ENCODE data around the gene SIGLEC9.
A peak's percentile ranks its signal among the peaks of the same experiment; 100 is the strongest.

SIGLEC9 gene

DNA sequence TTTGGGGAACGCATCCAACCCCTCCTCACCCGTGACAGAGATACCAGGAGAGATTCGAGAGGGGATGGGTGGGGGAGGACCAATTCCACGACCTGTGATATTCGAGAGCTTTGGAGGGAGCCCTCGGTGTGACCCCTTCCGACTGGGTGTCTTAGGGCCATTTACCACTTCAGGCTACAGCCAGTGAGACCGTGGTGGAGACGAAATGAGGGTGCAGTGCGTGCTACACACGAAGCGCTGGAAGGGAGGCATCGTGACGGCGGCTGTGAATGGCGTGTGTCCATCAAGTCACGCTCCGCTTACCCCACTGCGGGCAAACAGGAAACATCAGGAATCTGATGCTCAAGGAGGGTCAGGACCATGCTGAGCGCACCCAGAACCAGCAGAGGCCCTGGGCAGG is 26.9 kb upstream of the SIGLEC9 start:
- no peak for DNase-seq

DNA sequence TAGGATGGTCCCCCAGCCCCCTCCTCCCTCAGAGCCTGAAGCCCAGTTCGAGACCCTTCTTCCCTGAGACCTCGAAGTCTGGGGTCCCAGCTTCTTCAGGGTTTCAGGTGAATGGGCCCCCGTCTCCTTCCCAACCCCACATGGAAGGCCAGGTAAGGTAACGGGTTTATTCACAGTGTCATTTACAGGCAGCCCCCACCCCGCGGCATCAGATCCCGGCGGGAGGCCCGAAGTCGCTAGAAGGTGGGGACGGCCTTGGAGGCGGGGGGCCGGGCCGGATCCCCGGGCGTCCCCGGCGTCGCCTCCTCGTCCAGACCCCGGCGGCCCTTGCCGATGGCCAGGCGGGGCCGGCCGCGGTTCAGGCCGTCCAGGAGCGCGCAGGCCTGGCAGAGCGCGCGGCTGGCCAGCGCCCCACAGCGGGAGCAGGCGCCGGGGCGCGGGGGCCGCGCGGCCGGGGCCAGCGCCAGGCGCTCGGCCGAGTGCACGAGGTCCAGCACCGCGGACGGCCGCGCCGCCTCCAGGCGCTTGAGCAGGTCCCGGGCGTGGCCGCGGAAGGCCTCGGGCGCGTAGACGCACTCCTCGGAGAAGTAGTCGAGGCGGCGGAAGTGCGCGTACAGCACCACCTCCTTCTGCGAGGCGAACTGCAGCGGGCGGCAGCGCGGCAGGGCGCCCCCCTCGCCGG is 26.2 kb upstream of the SIGLEC9 start:
- DNase-seq: peak; percentile 47

DNA sequence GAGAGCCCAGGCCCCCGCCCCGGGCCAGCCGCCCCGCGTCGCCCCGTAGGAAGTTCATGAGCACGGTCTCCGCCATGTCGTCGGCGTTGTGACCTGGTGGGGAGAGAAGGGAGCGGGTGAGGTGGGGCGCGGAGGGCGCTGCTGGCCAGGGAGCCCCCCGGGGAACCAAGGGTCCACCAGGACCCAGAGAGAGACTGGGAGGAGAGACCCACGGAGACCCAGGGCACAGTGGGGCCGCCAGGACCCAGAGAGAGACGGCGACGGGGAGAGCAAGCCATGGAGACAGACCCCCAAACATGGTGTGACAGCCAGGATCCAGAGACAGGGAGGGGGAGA is 25.7 kb upstream of the SIGLEC9 start:
- DNase-seq: no peak

DNA sequence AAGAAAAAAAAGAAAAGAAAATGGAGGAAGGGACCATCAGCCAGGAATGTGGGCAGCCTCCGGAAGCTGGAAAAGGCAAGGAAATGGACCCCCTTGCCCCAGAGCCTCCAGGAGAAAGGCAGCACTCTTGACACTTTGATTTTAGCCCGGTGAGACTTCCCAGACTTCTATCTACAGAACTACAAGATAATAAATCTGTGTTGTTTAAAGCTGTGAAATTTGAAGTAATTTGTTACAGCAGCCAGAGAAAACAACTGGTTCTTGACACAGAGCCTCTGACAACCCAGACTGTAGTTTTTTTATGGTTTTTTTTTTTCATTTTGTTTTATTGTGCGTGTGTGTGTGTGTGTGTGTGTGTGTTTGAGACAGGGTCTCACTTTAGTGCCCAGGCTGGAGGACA is 24.1 kb upstream of the SIGLEC9 start:
- no peak for DNase-seq

DNA sequence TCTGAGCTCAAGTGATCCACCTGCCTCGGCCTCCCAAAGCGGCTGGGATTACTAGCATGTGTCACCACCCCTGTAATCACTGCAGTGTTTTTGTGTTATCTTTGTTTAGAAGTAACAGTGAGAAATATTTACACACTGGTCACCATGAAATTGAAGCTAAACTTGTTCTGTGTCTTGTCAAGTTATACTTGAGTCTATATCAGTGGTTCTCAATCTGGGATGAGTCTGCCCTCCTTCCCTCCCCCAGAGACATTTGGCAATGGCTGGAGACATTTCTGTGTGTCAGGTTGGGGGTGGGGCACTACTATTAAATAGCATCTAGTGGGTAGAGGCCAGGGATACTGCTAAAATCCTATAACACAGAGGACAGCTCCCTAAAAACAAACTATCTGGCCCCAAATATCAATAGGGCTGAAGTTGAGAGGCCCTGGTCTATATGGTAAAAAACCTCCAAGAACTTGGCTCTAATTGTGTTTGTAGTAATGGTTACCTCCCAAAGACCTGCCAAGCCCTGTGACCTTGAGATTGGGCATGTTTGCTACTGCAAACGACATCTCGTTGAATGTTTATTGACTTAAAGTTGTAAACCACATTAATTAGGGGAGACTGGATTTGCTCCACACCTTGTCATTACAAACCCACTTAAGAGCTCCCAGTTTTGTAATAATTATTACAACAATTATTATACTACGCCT is 23.4 kb upstream of the SIGLEC9 start:
- no peak for DNase-seq

DNA sequence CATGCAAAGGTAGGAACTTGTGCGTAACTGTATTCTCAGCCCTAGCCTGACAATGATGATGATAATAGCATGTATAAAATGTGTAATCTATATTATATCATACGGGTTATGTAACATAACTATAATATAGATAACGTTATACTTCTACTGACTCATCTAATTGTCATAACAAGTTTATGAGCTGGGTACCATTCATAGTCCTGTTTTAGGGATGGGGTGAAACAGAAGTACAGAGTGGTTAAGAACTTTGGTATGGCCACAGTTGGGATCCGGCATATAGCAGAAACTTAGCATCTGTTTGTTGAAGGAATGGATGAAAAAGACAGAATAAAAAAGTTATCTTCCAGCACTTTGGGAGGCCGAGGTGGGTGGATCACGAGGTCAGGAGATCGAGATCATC is 21.7 kb upstream of the SIGLEC9 start:
- DNase-seq: no peak

DNA sequence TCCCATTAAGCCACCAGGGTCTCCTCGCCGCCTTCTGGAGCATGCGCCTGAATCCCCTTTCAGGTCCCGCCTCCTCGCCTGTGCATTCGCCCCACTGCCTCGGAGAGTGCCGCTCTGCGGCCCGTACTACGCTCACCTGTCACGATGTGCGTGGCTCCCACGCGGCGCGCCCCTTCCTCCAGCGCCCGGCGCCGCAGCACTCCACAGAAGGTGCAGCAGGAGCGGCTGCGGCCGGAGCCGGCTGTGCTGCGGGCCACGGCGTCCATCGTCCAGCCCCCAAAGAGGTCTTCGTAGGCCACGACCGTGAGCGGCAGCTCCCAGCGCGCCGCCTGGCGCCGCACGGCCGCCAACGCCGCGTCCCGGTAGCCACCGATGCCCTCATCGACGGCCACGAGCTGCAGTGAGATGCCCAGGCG is 20.8 kb upstream of the SIGLEC9 start:
- no peak for DNase-seq

DNA sequence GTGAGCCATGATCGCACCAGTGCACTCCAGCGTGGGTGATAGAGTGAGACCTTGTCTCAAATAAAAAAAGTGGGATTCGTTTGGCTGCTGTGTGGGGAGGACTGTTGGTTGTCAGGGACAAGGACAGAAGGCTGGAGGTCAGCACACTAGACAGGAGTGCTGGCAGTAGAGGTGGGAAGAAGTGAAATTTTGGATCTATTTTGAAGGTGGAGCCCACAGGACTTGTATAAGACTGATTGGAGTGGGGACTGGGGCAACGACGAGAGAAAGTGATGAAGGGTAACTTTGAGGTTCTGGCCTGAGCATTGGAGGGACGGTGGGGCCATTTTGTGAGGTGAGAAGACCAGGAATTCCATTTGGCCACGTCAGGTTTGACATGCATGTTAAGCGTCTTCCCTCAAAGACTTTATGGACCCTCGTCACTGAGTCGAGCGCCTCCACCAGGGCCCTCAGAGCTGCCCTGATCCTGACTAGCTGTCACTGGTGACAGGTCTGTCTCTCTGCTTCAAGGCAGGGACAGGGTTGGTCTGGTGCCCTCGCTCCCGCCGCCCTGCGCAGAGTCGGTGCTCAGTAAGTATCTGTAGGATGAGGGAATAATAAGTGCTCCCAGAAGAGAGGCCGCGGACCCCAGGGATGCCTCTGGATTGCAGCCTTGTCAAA is 17.2 kb upstream of the SIGLEC9 start:
- peak; percentile 55 for DNase-seq

DNA sequence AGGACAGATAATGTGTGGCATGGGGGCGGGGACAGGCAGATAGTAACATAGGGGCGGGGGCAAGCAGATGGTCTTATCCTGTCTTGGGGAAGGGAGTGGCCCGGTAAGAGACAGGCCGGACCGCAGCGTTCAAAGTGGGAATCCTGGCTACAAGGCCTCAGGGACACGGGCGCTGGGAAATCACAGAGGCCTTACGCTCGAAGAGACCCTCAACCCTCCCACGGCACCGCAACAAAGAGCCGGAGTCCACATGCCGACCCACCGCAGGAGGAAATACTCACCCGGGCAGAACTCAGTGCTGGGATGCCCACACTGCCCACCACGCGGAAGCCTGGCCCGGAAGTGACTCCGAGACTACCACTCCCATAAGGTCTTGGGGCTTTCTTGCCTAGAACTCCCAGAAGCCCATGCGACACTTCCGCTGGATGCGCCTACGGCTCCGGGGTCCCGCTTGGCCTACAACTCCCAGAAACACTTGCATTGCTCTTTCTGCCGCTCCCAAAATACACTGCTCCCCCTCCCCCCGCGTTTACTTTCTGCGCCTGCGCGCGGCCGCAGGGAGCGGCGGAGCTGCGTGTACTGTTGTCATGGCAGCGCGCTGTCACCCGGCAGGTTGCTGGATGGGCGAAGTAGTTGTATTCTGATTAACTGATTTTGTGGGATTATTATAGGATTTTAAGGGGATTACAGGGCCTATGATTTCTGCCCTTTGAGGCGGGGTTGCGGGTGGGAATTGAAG is 16.5 kb upstream of the SIGLEC9 start, which contains the start of gene CTU1:
Gene CTU1, minus strand, starts transcription at position 344 of the 739 bp plus-strand sequence. CDS start 3,840 bp downstream, outside the sequence.
- DNase-seq: peak; percentile 99

DNA sequence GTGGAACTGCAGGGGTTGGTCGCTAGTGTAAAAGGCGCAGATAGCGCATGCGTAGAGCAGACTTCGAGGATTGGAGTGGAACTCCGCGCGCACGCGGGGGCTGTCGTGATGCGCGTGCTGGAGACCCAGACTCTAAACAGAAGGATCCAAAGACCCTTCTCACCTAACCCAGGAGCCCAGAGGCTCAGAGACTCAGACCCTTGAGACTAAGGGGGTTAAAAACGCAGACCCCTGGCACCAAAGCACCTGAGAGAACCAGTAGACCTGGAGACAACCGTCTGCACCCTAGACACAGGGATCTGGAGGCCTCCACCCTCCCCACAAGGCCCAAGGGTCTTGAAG is 15.9 kb upstream of the SIGLEC9 start:
- DNase-seq: no peak

DNA sequence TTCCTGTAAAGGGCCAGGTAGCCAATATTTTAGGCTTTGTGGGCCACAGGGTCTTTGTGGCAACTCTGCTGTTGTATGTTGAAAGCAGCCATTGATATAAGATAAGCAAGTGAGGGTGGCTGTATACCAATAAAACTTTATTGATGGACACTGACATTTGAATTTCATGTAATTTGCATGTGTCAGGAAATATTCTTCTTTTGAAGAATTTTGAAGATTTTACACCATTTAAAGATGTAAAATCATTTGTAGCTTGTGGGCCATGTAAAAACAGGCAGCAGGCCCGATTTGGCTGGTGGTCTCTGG is 14.1 kb upstream of the SIGLEC9 start:
- DNase-seq: no peak

DNA sequence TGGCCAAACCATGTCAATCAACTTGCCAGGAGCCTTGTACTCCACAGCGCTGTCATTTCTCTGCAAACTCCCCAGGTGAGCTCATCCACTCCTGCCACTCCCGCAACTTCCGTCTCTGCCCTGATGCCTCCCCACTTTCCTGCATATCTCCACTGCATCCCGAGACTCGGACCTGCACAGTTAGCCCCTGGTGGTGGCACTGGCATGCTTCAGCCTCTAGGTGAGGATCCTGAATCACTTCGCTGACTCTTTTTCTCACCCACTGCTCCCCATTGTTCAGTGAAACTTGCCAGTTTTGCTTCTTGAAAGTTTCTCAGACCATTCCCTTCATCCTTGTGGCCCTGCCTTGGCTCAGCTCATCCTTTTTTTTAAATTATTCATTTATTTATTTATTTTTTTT is 13.1 kb upstream of the SIGLEC9 start:
- DNase-seq: no peak

DNA sequence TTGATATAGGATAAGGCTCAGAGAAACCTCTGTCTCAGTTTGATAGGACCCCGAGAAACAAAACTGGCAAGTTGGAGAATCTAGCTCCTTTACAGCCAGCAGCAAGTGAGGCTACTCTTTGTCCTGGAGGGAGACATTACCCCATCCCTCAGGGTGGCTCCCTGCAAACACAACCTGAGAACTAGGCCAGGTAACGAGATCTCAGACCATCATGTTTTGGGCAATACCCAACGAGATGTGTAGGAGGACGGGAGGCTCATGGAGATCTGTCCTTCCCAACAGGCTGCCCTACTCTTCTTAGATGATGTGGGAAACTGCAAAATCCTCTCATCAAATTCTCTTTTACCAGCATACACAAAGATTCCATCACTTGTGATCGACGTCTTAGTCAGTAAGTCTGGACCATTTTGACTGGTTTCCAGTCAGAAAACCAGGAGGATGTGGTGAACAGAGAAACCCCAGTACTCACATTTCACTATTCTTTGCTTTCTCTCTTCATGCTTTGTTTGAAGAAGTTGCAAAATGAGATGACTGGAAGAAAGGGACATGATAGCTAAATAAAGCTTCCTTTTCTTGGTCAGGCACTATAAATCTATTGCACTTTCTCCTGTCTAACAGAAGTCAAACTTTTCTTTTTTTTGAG is 10.5 kb upstream of the SIGLEC9 start:
- DNase-seq: no peak

DNA sequence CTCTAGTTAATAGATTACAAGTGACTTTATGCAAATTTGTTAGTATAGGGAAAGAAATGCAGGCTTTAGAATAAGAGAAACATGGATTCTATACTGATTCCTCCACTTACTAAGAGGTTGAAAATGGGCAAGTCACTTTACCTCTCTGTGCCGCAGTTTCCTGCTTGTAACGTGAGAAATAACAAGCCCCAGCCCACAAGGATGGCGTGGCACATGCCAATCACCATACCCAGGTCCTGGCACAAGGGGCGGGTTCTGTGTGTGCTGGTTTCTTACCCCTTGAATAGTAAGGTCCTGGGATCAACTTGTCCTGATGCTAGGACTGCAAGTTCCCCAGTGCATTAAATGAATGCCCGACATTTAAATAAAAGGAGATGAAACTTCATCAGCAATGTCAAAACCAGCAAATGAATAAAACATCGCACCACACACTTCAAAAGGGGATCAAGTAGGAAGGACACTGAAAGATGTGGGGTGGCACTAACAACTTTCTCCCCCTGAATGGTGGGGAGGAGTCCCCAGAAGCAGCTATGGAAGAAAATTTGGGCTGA is 7.9 kb upstream of the SIGLEC9 start:
- DNase-seq: no peak

DNA sequence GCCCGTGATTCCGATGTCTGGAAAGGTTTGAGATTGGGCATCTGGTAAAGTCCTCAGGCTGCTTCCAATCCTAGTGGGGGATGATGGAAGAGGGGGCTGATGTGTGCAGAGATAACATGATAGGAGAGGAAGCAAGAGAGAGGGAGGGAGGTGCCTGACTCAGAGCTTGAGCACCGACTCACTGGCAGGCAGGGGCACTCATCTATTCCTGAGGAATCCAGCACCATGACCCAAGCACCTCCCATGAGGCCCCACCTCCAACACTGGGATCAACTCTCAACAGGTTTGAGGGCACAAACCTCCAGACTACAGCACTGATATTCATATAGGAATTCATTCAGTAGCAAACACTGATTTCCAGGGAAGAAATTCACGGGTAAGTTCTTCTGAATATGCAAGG is 5.6 kb upstream of the SIGLEC9 start:
- DNase-seq: peak; percentile 23

DNA sequence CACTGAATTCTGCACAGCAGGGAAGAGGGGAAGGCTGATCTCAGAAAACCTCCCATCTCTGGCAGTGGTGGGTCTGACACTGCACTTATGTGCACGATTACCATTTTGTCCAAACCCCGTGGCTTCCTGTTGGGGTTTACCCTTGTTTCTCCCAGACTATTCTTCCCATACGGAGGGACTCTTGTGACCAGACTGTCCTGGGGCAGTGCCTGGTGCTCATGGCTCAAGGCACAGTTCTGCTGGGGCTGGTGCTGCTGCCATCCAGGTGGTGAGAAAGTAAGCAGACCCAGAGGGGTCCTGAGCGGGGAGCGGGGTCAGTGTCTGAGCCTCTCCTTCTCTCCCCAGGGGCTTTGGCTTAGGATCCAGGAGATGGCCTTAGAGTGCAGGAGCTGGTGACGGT is 5.1 kb upstream of the SIGLEC9 start:
- DNase-seq: no peak

DNA sequence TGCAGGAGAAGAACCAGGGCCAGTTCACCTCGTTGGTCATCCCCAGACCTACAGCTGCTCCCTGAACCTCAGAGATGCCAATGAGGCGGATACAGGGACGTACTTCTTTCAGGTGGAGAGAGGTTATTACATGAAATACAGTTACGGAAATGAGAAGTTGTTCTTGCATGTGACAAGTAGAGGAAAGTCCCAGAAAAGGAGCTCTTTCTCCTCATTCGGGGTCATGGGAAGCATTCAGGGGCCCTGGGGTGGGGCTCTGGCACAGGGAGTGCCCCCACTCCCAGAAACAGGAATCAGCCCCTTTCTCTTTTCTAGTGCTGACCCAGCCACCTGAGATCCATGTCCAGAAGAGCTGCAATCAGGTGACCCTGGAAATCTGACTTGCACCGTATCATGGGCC is 4.5 kb upstream of the SIGLEC9 start:
- DNase-seq: no peak

DNA sequence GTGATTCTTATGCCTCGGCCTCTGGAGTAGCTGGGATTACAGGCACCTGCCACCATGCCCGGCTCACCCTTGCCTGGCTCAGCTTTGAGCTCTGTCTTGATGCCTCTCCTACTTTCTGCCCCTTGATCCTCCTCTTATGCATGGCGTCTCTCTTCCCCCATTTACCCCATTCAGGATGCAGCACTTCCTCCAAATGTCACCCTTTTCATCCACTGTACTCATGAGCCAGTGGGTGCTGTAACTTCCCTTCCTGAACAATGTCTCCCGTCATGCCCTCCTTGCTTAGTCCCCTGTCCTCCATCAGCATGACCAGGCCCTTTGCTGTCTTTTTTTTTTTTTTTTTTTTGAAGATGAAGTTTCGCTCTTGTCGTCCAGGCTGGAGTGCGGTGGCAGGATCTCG is 3.4 kb upstream of the SIGLEC9 start:
- DNase-seq: no peak

DNA sequence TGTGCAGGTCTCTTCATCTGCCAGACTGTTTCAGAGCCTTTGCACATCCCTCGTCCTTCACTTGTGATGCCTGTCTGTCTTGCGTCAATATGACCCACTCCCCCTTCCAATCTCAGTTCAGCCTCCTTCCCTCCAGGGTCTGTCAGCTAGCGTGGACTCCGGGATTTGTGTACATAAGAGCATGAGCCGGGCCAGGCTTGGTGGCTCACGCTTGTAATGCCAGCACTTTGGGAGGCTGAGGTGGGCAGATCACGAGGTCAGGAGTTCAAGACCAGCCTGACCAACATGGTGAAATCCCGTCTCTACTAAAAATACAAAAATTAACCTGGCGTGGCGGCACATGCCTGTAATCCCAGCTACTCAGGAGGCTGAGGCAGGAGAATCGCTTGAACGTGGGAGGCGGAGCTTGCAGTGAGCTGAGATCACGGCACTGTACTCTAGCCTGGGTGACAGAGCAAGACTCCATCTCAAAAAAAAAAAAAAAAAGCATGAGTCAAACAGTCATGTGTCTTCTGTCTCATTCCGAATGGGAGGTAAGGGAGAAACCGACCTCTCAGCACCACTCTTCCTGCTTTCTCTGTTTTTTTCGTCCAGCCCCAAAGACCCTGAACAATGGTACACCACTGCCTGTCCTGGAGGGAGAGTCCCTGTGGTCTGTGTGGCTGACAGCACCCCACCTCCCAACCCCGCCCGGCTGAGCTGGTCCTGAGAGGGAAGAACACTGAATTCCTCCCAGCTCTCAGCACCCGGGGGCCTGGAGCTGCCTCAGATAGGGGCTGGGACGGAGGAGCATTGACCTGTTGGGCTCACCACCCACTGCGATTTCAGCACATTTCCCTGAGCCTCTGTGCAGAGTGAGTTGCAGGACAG is 2.4 kb upstream of the SIGLEC9 start:
- DNase-seq: peak; percentile 29

DNA sequence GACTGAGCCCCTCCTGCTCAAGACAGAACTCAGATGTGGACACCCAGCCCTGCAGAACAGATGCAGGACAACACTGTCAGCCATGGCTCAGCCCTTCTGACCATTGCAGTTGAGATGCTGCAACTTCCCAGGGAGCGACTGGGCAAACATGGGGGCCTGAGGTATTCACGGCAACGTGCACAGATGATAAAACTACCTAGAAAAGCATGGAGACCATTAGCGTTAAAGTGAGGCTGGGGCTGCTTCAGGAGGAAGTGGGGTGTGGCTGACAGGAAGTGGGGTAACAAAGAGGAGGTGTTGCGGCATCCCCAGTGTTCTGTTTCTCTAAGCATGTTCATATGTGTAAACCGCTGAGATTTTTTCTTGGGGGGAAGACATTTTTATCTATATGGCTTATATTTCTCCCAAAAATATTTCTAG is 1.3 kb upstream of the SIGLEC9 start:
- no peak for DNase-seq

DNA sequence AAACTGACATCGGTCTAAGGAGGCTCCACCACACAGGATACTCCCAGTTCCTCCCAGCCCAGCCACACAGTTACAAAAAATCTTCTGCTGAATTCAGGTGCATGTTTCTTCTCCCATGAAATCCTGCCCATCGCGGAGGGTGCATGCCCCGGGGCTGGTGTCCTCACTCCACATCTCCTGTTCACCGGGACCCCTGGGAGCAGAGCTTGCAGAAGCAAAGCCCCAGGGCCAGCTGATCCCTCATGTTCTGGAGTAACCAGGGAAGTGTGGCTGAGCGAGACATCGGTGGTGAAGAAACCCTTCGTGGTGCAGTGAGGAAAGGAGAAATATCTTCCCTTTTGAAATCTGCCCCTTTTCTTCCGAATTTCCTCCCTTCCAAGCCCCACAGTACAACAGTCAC is 904 bp upstream of the SIGLEC9 start:
- DNase-seq: no peak

DNA sequence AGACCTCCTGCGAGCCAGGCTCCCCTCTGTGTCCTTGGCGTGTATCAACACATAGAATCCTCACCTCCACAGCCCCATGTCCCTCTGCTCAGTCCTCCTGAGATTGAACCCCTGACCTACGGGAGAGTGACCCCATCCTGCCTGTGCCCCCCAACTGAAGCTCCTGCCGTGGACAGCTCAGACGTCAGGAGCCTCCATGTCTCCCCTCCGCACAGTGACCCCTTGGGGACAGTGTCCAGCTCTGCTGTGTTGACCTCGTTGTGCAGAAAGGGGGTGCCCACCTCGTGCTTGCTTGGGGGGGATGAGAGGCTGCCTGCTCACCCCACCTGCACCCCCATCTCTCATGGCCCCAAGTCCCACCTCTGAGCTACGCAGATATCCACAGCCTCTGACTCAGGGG is 490 bp upstream of the SIGLEC9 start:
- DNase-seq: no peak
